Skeletal muscle satellite cell (primary cell): ENCODE data around the gene NCOA7.
"Not testable (repeated sequence)": the region's sequence is repeated elsewhere in the genome, so short reads cannot be mapped to it uniquely, and the experiment has no call there.

ENCODE experiments used
- H3K27me3 ChIP-seq: 2 replicates; pipeline ENCODE4 v1.7.0; 2013; ENCODE audit warnings: low read length; ENCODE audit not compliant: control insufficient read depth, insufficient read depth
- H3K36me3 ChIP-seq: 2 replicates; pipeline ENCODE4 v1.7.0; 2013; ENCODE audit warnings: mild to moderate bottlenecking, control low read depth, low read length; ENCODE audit not compliant: insufficient read depth
- H3K4me1 ChIP-seq: 2 replicates; pipeline ENCODE4 v1.7.0; 2013; ENCODE audit warnings: low read length; ENCODE audit not compliant: control insufficient read depth, insufficient read depth
- H3K4me2 ChIP-seq: 2 replicates; pipeline ENCODE4 v1.7.0; 2013; ENCODE audit warnings: mild to moderate bottlenecking, low read length
- H3K4me3 ChIP-seq: 2 replicates; pipeline ENCODE4 v1.7.0; 2013; ENCODE audit warnings: low read length
- H3K9ac ChIP-seq: 2 replicates; pipeline ENCODE4 v1.7.0; 2013; ENCODE audit warnings: mild to moderate bottlenecking, low read depth, low read length, moderate library complexity
- H3K9me3 ChIP-seq: replicated peaks from 2 replicates; pipeline ENCODE4 v1.7.0; 2013; ENCODE audit warnings: mild to moderate bottlenecking, control low read depth, low read length

Gene NCOA7

GRCh38 chr6:125836466-125836865 is 45.7 kb downstream of the NCOA7 start:
- H3K9ac ChIP-seq = no peak overlapping the region
- H3K4me1 ChIP-seq = no peaks in the 10 kb centered on the region
- H3K4me3 ChIP-seq = no peak overlapping the region
- no peak overlapping the region for H3K4me2 ChIP-seq
- H3K27me3 ChIP-seq = no peaks in the 10 kb centered on the region
- no peaks in the 10 kb centered on the region for H3K9me3 ChIP-seq
- H3K36me3 ChIP-seq = no peaks in the 10 kb centered on the region

- Histone ChIP-seq H3K4me1 (peaks cover 4% of the 10 kb centered on the region), H3K9me3 (no peaks in the 10 kb centered on the region), H3K9ac (no peak overlapping the region), H3K4me2 (no peak overlapping the region), H3K27me3 (no peaks in the 10 kb centered on the region), H3K36me3 (no peaks in the 10 kb centered on the region), H3K4me3 (no peak overlapping the region)
Measured at GRCh38 chr6:125839471-125839870, 48.7 kb downstream of the NCOA7 start.

GRCh38 chr6:125839879-125840278 is 49.1 kb downstream of the NCOA7 start:
- Histone ChIP-seq H3K27me3 (no peaks in the 10 kb centered on the region), H3K4me3 (no peak overlapping the region), H3K9me3 (no peaks in the 10 kb centered on the region), H3K9ac (no peak overlapping the region), H3K4me2 (no peak overlapping the region), H3K4me1 (peaks cover 4% of the 10 kb centered on the region), H3K36me3 (no peaks in the 10 kb centered on the region)

GRCh38 chr6:125841356-125842090 is 50.8 kb downstream of the NCOA7 start:
- Histone ChIP-seq H3K9ac (no peak overlapping the region), H3K4me2 (no peak overlapping the region), H3K36me3 (no peaks in the 10 kb centered on the region), H3K4me1 (peaks cover 4% of the 10 kb centered on the region), H3K27me3 (no peaks in the 10 kb centered on the region), H3K4me3 (no peak overlapping the region), H3K9me3 (no peaks in the 10 kb centered on the region)

GRCh38 chr6:125842091-125842626 is 51.4 kb downstream of the NCOA7 start:
- no peak overlapping the region for H3K4me3 ChIP-seq
- no peaks in the 10 kb centered on the region for H3K36me3 ChIP-seq
- no peaks in the 10 kb centered on the region for H3K27me3 ChIP-seq
- H3K4me2 ChIP-seq = no peak overlapping the region
- H3K9me3 ChIP-seq = no peaks in the 10 kb centered on the region
- H3K4me1 ChIP-seq = peaks cover 4% of the 10 kb centered on the region
- H3K9ac ChIP-seq = no peak overlapping the region

- Histone ChIP-seq H3K36me3 (no peaks in the 10 kb centered on the region), H3K4me2 (no peak overlapping the region), H3K9me3 (no peaks in the 10 kb centered on the region), H3K4me3 (no peak overlapping the region), H3K9ac (no peak overlapping the region), H3K4me1 (peaks cover 4% of the 10 kb centered on the region), H3K27me3 (no peaks in the 10 kb centered on the region)
Measured at GRCh38 chr6:125843593-125843992, 52.8 kb downstream of the NCOA7 start.

- Histone ChIP-seq H3K9me3 (no peaks in the 10 kb centered on the region), H3K4me2 (no peak overlapping the region), H3K4me3 (no peak overlapping the region), H3K36me3 (no peaks in the 10 kb centered on the region), H3K27me3 (no peaks in the 10 kb centered on the region), H3K4me1 (peaks cover 4% of the 10 kb centered on the region), H3K9ac (no peak overlapping the region)
Measured at GRCh38 chr6:125844989-125845388, 54.2 kb downstream of the NCOA7 start.

- Histone ChIP-seq H3K9me3 (no peaks in the 10 kb centered on the region), H3K4me2 (no peak overlapping the region), H3K27me3 (no peaks in the 10 kb centered on the region), H3K36me3 (no peaks in the 10 kb centered on the region), H3K4me1 (peaks cover 4% of the 10 kb centered on the region), H3K4me3 (no peak overlapping the region), H3K9ac (no peak overlapping the region)
Measured at GRCh38 chr6:125846292-125847024, 55.7 kb downstream of the NCOA7 start.

- not testable (repeated sequence) for H3K4me1 ChIP-seq, H3K9ac ChIP-seq, H3K27me3 ChIP-seq, H3K4me3 ChIP-seq, H3K9me3 ChIP-seq, H3K36me3 ChIP-seq, H3K4me2 ChIP-seq
Measured at GRCh38 chr6:125848286-125848685, 57.5 kb downstream of the NCOA7 start.

- H3K9ac ChIP-seq = no peak overlapping the region
- no peaks in the 10 kb centered on the region for H3K27me3 ChIP-seq
- no peak overlapping the region for H3K4me3 ChIP-seq
- no peaks in the 10 kb centered on the region for H3K36me3 ChIP-seq
- H3K4me2 ChIP-seq = no peak overlapping the region
- H3K4me1 ChIP-seq = no peaks in the 10 kb centered on the region
- no peaks in the 10 kb centered on the region for H3K9me3 ChIP-seq
Measured at GRCh38 chr6:125850361-125850760, 59.6 kb downstream of the NCOA7 start.

- H3K9ac ChIP-seq = no peak overlapping the region
- H3K9me3 ChIP-seq = no peaks in the 10 kb centered on the region
- no peak overlapping the region for H3K4me3 ChIP-seq
- no peaks in the 10 kb centered on the region for H3K36me3 ChIP-seq
- no peaks in the 10 kb centered on the region for H3K4me1 ChIP-seq
- H3K27me3 ChIP-seq = no peaks in the 10 kb centered on the region
- no peak overlapping the region for H3K4me2 ChIP-seq
Measured at GRCh38 chr6:125852587-125852986, 61.8 kb downstream of the NCOA7 start.
